PC-9 (cell line): ENCODE data around the gene MYO1E.

ENCODE experiments used
- CTCF ChIP-seq: fragments of 200-600 bp; sonication (generic); conservative IDR thresholded peaks from 2 replicates; pipeline ENCODE4 v1.6.1; 2017; ENCODE audit warnings: mixed run types, antibody characterized with exemption, mild to moderate bottlenecking, moderate library complexity
- EZH2 ChIP-seq: fragments of 200-600 bp; sonication (generic); IDR thresholded peaks from 2 replicates; pipeline ENCODE4 v1.8.0; 2017; ENCODE audit warnings: antibody characterized with exemption, low read depth

GRCh38 chr15:59303633-59304032, 69.0 kb downstream of the MYO1E start:
- TF ChIP-seq EZH2 (no peak), CTCF (no peak)
